OCI-LY1 (cell line): Measurements from ENCODE around the gene FEZ2.

Experiments
- EZH2 ChIP-seq: fragments of 200-600 bp; sonication (generic), shearing (Covaris generic); IDR thresholded peaks from 2 replicates; pipeline ENCODE4 v1.8.0; 2017; ENCODE audit warnings: borderline replicate concordance, mixed run types, mild to moderate bottlenecking, antibody characterized with exemption, low read length, moderate library complexity, mixed read lengths
- TF ChIP-seq, protein P1 (sequence below): fragments of 200-600 bp; sonication (generic), shearing (Covaris generic); IDR thresholded peaks from 2 replicates; pipeline ENCODE4 v1.5.1; 2017; ENCODE audit warnings: mild to moderate bottlenecking, antibody characterized with exemption, low read length, moderate library complexity, mixed read lengths

DNA sequence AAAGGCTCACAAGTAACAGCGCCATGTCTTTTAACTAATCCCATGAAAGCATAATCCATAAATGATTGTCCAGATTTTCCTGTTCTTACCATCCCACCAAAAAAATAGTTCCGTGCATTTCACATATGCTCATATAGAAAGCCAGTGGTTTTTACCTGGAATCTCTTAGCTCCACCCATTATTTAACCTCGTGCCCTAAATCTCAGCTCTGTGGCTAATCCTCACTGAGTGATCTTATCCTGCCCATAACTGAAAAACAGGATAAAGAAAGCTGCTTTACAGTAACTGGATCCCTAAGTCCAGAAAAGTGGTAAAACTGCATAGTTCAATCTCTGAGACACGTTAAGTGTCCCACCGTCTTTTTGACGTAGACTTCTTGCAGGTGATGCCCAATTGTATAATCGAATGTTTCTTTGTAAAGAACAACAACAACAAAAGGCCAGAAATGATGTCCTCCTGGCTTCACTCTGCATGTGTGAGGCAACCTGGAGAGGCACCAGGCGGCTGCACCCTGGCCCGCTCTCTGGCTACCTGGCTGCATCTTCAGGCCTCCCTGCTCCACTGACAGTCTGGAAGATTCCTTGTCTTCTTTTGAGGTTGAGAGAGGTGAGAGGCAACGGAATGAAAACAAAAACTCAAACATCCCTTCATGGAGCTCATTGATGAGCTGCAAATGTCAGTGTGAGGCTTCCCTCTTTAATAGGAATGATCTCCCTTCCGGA lies 38.6 kb downstream of the FEZ2 start:
- TF ChIP-seq, protein P1, sequence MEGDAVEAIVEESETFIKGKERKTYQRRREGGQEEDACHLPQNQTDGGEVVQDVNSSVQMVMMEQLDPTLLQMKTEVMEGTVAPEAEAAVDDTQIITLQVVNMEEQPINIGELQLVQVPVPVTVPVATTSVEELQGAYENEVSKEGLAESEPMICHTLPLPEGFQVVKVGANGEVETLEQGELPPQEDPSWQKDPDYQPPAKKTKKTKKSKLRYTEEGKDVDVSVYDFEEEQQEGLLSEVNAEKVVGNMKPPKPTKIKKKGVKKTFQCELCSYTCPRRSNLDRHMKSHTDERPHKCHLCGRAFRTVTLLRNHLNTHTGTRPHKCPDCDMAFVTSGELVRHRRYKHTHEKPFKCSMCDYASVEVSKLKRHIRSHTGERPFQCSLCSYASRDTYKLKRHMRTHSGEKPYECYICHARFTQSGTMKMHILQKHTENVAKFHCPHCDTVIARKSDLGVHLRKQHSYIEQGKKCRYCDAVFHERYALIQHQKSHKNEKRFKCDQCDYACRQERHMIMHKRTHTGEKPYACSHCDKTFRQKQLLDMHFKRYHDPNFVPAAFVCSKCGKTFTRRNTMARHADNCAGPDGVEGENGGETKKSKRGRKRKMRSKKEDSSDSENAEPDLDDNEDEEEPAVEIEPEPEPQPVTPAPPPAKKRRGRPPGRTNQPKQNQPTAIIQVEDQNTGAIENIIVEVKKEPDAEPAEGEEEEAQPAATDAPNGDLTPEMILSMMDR: no peak
- TF ChIP-seq EZH2: no peak
